LoVo (cell line): ENCODE results near the gene DPP6.

ENCODE experiments used
- DNase-seq: peaks from one replicate; pipeline ENCODE4 v3.0.0-alpha.2; 2016; ENCODE audit warnings: low spot score

The DPP6 gene

GRCh38 chr7:154232700-154233099 lies 180.5 kb downstream of the DPP6 start:
- DNase-seq, result no peak

GRCh38 chr7:154241988-154242387 lies 189.8 kb downstream of the DPP6 start:
- DNase-seq, result no peak

DNA sequence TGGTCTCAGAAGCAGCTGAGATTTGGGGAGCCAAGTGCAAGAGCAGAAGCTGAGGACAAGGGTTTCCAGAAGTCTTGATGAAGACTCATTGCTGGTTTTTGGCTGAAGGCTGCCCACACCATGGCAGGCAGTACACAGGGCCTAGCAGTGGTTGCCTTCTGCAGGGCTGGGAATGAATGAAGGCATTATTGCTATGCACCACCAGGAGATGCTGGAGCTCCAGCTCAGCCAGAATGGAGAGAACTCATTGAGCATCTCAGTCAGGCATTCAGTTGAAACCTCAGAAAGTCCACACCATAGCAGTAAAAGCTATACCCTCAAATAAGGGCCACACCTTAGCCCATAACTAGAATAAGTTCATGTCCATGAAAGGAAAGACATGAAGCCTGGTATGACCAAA lies 190.5 kb downstream of the DPP6 start:
- no peak for DNase-seq

DNA sequence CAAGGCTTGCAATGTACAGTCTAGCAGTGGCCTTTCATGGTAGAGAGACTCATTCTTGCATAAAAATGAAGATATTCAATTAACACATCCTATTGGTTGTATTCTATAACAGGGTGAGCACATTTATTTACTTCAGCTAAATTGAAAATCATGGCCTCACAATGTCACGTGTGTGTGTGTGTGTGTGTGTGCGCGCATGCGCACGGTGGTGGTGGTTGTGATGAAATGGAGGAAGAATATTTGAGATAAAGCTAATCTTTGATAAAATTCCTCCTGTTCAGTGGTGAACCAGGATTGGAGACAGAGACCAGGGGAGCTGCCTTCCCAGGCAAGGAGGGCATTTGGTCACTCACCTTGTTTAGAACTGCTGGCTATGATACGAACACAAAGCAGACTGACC lies 199.8 kb downstream of the DPP6 start:
- DNase-seq, result no peak

DNA sequence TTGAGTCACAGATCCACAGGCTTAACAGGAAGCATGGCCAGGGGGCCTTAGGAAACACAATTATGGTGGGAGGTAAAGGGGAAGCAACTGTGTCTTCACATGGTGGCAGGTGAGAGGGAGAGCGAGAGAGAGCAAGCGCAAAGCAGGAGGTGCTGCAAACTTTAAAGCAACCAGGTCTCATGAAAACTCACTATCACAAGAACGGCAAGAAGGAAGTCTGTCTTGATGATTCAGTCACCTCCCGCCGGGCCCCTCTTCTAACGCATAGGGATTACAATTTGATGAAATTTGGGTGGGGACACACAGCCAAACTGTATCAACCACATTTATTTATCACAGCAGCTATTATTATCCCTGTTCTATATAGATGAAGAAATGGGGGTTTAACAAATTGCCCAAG lies 201.6 kb downstream of the DPP6 start:
- no peak for DNase-seq

- no peak for DNase-seq
These were observed 203.1 kb downstream of the DPP6 start for GRCh38 chr7:154255324-154255723.

DNA sequence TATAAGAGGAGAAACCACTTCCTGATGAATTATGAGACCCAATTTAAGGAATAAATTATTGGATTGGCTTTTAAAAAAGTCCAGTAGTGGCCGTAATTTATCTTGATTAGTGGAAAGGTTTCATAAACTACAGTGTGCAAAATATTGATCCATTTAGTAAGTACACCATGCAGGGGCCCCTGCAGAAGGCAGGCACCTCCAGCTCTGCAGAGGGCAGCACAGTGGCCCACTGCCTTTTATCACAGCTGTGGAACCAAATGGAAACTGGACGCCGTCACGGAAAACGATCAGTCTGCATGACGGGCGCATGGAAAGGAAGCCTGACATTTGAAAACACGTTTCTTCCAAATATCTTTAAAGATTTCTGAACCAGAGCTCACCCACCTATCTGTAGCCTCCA lies 204.0 kb downstream of the DPP6 start:
- DNase-seq, result no peak

- DNase-seq, result no peak
These were observed 207.2 kb downstream of the DPP6 start for GRCh38 chr7:154259396-154259795.

- DNase-seq, result no peak
These were observed 235.2 kb downstream of the DPP6 start for GRCh38 chr7:154287356-154287755.

GRCh38 chr7:154289119-154289518 lies 236.9 kb downstream of the DPP6 start:
- DNase-seq, result no peak

GRCh38 chr7:154296443-154296842 lies 244.2 kb downstream of the DPP6 start:
- no peak for DNase-seq

DNA sequence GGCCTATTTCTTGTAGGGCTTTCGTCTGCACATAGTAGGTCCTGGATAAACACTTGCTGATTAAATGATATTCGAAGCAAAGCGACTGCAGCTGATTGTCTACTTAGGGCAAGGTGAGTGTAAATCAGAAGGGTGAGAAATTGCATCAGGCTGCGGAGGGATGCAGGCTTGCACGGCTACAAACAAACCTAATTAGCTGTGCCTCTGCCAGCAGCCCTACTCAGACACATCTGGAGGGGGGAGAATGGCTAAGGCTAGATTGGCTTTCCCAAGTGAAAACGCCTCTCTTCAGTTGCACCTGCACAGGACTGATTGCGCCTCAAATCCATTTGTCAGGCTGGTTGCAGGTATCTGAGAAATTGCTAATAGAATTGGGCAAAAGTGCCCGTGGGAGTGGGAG lies 247.5 kb downstream of the DPP6 start:
- DNase-seq, result no peak

DNA sequence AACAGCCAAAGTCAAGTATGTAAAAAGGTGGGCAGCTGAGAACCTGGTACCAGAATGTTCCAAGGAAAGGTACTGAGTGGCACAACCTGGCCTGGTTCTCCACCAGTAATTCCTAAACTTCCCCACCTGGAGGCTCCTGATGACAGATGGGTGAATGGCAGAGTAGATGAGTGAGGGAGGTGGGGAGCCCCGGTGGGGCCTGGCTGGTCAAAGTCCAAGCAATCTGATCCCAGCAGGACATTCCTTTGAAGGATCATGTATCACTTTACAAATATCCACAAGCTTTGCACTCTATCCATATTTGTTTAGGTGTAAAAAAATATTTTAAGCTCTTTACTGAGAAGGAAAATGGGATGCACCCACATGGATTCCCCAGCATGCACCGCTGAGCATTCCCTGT lies 250.2 kb downstream of the DPP6 start:
- DNase-seq, result no peak

- DNase-seq, result no peak
These were observed 252.0 kb downstream of the DPP6 start for GRCh38 chr7:154304231-154304630.

- no peak for DNase-seq
These were observed 252.8 kb downstream of the DPP6 start for GRCh38 chr7:154304740-154305700.

- no peak for DNase-seq
These were observed 253.8 kb downstream of the DPP6 start for GRCh38 chr7:154306036-154306435.

GRCh38 chr7:154308928-154309327 lies 256.7 kb downstream of the DPP6 start:
- no peak for DNase-seq

GRCh38 chr7:154310114-154310513 lies 257.9 kb downstream of the DPP6 start:
- no peak for DNase-seq

- no peak for DNase-seq
These were observed 272.0 kb downstream of the DPP6 start for GRCh38 chr7:154324196-154324595.

- DNase-seq, result no peak
These were observed 274.2 kb downstream of the DPP6 start for GRCh38 chr7:154326421-154326820.

DNA sequence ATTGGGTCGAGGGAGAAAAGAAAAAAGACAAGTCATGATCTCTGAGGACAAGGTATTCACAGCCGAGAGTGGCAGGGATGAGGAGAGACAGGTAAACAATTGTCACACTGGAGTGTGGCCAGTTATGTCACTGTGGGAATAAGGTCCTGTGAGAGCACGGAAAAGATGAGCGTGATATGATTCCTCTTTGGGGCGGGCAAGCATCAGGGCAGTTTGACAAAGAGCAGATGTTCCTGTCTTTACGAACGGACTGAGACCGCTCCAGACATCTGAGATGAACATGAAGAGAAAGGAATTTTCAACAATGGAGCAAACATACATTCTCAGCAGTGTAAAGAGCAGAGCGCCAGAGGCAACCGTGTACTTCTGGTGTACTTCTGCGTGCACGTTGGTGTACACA lies 278.1 kb downstream of the DPP6 start:
- DNase-seq, result no peak

- no peak for DNase-seq
These were observed 280.8 kb downstream of the DPP6 start for GRCh38 chr7:154332811-154333580.

DNA sequence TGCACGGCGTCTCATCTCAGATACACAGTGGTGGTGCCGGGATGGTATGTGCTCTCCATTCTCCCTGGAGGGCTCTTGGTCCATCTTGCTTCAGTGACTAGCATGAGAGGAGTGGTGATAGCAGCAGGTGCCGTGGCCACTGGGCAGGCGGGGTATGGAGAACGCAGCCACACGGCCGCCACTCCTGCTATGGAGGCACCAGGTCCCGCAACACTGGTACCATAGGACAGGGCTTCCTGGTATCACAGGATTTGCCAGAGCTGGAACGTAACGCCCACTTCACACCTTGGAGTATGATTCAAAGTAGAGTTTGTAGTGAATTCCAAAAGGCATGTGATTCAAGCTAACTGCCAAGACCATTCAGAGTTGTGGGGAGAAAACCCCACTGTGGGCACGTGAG lies 284.1 kb downstream of the DPP6 start:
- no peak for DNase-seq
